GM12874 (cell line): ENCODE results near the gene CTNNB1.

Experiments used
- TF ChIP-seq, protein P1 (sequence below): IDR thresholded peaks from 2 replicates; pipeline ENCODE4 v1.5.1; 2011; ENCODE audit warnings: low read depth, mild to moderate bottlenecking, control low read depth, low read length, moderate library complexity; ENCODE audit not compliant: insufficient read depth

Gene CTNNB1

DNA sequence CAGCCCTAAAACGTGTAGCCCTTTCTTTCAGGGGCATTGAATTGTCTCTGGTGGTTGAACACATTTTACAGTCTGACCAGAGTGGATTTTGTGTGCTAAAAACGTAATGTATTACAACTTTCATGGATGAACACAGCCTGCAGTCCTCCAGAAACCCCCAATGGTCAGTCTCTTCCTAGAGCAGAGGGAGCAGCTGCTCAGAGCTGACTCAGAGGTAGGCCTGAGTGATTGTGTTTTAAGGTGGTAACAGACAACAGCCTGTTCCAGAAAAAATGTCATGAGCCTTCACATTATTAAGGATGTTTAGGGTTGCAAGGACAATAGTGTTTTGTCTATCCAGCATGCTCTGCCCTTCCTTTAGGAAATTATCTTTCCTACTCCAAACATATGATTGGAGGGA is 34.5 kb upstream of the CTNNB1 start:
- TF ChIP-seq, protein P1, sequence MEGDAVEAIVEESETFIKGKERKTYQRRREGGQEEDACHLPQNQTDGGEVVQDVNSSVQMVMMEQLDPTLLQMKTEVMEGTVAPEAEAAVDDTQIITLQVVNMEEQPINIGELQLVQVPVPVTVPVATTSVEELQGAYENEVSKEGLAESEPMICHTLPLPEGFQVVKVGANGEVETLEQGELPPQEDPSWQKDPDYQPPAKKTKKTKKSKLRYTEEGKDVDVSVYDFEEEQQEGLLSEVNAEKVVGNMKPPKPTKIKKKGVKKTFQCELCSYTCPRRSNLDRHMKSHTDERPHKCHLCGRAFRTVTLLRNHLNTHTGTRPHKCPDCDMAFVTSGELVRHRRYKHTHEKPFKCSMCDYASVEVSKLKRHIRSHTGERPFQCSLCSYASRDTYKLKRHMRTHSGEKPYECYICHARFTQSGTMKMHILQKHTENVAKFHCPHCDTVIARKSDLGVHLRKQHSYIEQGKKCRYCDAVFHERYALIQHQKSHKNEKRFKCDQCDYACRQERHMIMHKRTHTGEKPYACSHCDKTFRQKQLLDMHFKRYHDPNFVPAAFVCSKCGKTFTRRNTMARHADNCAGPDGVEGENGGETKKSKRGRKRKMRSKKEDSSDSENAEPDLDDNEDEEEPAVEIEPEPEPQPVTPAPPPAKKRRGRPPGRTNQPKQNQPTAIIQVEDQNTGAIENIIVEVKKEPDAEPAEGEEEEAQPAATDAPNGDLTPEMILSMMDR = no peak

DNA sequence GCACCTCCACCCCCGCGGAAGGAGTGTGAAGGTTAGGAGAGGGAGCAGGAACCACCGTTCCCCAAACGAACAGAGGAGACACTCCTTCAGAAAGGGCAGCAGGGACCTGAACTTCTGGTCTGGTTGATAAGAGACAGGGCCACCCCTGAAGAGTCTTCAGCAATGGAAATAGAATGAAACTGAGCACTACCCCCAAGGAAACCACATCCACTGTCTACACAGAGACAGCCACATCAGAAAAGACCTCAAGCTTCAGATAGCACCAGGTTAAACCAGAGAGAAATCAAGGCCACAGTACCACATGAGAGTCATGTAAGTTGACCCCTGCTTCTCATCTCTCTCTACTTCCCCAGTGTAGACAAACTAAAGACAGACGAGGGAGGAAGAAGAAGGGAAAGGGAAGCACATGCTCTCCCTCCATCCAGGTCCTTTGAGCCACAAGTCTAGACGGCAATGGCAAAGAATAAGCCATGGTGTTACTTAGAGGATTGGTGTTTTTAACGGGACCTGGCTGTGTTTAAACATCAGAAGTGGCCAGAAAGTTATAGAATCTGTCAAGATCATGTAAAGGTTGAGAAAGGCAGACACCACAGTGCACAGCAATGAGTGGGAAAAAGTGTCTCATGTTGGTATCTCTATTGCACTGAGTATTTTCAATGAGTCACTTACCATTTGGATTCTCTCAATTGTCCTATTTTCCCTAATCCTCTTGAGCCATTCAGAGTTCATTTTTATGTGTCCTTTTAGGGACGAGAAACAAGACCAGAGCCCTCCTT is 31.4 kb upstream of the CTNNB1 start:
- TF ChIP-seq, protein P1 = no peak

DNA sequence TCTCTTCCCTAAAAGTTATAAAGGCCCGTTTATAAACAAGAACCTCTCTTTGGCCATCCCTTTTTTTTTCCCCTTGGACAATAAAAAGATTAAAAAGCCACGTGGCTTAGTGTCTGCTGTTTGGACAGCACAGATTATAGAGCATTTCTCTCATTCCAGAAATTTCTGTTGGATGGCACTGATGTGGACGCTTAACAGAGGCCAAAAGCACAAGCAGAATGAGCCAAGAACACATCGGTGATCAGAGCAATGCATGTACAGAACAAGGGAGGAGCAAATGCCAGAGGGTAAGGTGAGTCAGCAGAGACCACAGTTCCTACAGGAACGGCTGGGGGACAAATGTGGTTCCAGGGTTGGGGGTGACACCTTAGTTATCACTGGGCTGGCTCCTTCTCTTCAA is 30.3 kb upstream of the CTNNB1 start:
- TF ChIP-seq, protein P1 = no peak

DNA sequence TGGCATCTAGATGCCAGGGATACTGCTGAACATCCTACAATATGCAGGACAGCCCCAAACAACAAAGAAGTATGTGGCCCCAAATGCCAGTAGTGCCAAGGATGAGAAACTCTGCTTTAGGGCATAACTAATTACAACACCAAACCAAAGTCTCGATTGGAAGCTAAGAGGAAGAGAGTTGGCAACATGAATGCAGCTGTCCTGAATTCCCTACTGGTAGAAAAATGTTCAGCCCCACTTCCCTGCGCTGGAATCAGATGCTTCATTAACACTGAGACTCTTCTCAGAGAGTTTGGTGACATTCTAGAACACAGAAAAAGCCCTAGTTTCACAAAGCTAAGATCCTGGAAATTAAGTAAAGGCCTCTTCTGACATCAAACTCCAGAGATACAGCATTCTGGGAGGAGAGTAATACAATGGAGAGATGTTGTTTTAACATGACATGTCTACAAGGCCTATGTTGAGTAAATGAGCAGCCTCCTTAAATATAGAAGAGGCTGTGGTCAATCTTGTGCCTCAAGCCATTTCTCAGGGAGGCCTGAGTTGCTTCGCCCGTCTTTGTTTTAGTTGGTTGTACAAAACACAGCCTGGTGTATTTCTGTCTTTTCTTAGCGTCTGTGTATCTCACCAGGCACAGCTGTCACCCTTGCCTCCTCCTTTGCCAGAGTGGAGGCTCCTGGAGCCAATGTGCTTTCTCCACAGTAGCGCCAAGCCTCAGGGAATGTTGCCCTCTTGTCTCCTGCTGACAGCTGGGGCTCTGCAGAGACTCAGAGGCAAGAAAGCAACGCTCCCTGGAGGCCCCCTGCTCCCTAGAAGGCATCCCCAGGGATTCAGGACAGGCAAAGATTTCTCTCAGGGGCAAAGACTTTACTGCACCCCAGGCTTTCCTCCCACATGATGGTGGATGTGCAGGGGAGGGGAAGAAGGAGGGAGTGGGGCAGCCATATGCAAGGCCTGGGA is 25.1 kb upstream of the CTNNB1 start:
- TF ChIP-seq, protein P1 = no peak

DNA sequence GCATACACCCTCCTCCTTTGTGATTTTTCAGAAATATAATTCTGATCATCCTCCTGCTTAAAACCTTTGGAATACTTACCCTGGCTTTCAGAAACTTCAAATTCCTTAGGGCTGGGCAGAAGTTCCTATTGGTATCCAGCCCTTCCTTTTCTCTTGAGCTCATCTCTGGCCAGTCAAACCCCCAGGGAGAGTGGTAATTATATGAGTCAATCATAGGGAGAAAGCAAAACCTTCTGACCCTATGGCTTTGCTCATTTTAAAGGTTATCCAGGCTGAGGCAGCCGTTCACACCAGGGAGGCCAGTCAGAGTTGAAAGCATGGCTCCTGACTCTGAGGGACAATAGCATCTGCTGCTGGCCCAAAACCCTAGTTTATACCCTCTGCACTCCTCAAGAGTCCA is 23.9 kb upstream of the CTNNB1 start:
- TF ChIP-seq, protein P1 = no peak

DNA sequence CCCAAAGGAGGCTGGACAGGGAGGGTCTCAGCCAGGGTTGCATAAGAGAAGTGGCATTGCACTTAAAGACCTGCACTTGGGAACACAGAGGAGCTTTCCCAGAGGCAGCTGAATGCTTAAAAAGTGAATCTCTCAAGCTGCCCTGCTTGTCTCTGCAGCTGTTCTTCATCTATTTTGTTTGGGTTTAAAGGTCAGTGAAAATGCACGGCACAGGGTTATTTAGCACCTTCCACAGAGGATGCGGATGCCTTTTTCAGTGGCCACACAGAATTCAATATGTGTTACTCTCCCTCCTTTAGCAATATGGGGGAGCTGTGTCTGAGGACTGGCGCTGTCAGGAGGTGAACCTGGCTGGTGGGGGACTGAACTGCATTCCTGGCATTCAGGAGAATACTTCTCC is 22.7 kb upstream of the CTNNB1 start:
- TF ChIP-seq, protein P1 = no peak

DNA sequence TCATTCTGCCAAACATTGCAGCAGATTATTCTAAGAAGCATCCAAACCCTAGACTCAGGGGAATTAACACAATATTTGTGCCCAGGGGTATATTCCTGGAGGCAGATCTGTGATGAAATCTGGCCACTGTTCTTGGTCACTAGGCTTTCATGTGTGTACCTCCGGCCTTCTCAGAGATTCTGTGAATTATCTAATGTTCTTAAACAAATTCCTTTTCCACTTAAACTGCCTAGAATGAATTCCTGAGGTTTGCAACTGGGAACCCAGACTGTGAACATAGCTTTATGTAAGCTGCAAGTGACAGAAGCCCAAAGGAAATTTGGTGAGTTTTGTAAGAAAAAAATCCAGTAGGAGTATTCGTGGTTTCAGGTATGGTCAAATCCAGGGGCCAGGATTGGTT is 20.7 kb upstream of the CTNNB1 start:
- TF ChIP-seq, protein P1 = no peak
